HG03558 (cell line): Measurements from ENCODE around the gene KDM2B.
"Not testable (repeated sequence)": the region's sequence is repeated elsewhere in the genome, so short reads cannot be mapped to it uniquely, and the experiment has no call there.

Source experiments
- ATAC-seq: cut with Tn5 transposase; IDR thresholded peaks from one replicate; pipeline ENCODE4 v1.9.1; 2021; ENCODE audit warnings: moderate number of reproducible peaks; ENCODE audit not compliant: unreplicated experiment; ENCODE audit errors: extremely low read depth

Gene KDM2B

GRCh38 chr12:121508533-121508932 is 72.3 kb downstream of the KDM2B start:
- ATAC-seq: no peak

- ATAC-seq: no peak
These were observed 72.8 kb downstream of the KDM2B start for GRCh38 chr12:121507984-121508383.

- no peak for ATAC-seq
These were observed 73.6 kb downstream of the KDM2B start for GRCh38 chr12:121507245-121507644.

- no peak for ATAC-seq
These were observed 75.3 kb downstream of the KDM2B start for GRCh38 chr12:121505513-121505912.

- ATAC-seq: no peak
These were observed 76.3 kb downstream of the KDM2B start for GRCh38 chr12:121504505-121504904.

- no peak for ATAC-seq
These were observed 77.4 kb downstream of the KDM2B start for GRCh38 chr12:121503395-121503794.

- ATAC-seq: no peak
These were observed 78.9 kb downstream of the KDM2B start for GRCh38 chr12:121501946-121502345.

- ATAC-seq: no peak
These were observed 80.7 kb downstream of the KDM2B start for GRCh38 chr12:121499929-121500793.

- ATAC-seq: no peak
These were observed 85.1 kb downstream of the KDM2B start for GRCh38 chr12:121495746-121496145.

- ATAC-seq: no peak
These were observed 86.6 kb downstream of the KDM2B start for GRCh38 chr12:121494093-121494787.

GRCh38 chr12:121490401-121491281 is 90.2 kb downstream of the KDM2B start:
- ATAC-seq: no peak

GRCh38 chr12:121489874-121490273 is 90.9 kb downstream of the KDM2B start:
- no peak for ATAC-seq

- ATAC-seq: no peak
These were observed 95.9 kb downstream of the KDM2B start for GRCh38 chr12:121484967-121485366.

- not testable (repeated sequence) for ATAC-seq
These were observed 96.3 kb downstream of the KDM2B start for GRCh38 chr12:121484564-121484963.

GRCh38 chr12:121483949-121484348 is 96.9 kb downstream of the KDM2B start:
- no peak for ATAC-seq

GRCh38 chr12:121476477-121476876 is 104.3 kb downstream of the KDM2B start:
- no peak for ATAC-seq

GRCh38 chr12:121475279-121475678 is 105.5 kb downstream of the KDM2B start:
- ATAC-seq: no peak

GRCh38 chr12:121472150-121472905 is 108.5 kb downstream of the KDM2B start:
- ATAC-seq: no peak

GRCh38 chr12:121470751-121471150 is 110.1 kb downstream of the KDM2B start:
- ATAC-seq: no peak

- no peak for ATAC-seq
These were observed 112.4 kb downstream of the KDM2B start for GRCh38 chr12:121468499-121468801.
